Effector CD8-positive, alpha-beta T cell (primary cell): Measurements from ENCODE around the gene NTRK1.

Source experiments
- DNase-seq: peaks from one replicate; lab custom pipeline; 2025; lab: John Stamatoyannopoulos, UW

The NTRK1 gene

DNA sequence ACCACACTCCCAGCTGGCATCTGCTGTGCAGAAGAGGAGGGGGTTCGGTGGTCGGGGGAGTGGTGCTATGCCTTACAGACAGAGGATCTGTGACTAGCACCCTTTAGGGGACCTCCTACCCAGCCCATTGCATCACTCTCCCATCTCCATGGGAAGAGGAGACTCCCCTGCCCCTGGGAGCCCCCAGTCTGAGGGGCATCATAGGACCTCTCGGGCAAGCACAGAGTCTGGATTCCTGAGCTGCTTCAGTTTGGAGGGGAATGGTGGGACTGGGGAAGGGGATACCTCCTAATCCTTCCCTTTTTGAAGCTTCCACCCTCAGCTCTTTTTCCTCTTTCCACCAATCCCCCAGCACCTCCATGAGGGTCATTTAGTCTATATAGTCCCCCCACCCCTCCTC is 3.1 kb upstream of the NTRK1 start:
- DNase-seq: no peak

DNA sequence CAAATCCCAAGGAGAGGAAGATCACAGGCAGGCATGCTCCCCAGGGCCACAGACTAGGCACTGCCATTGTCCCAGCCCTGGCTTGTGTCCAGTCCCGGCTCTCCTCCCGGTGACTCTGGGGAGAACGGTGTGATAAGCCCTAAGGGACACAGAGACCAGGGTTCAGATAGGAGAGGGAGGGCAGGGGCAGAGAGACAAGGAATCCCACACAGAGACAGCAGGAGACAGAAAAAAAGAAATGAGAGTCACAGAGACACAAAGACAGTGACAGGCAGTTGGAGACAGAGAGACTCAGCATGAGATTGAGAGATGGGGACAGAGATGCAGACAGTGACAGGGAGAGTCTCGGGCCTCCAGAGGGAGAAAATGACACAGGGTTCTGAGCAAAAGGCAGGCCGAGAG is 2.1 kb upstream of the NTRK1 start:
- DNase-seq: no peak

- DNase-seq: no peak
These were observed 1.6 kb upstream of the NTRK1 start, which contains the start of gene INSRR for GRCh38 chr1:156858959-156859522. INSRR (minus strand) TSS chr1:156859117; CDS start chr1:156858621, 496 bp downstream.

- DNase-seq: peak; percentile 8
These were observed 1.0 kb upstream of the NTRK1 start for GRCh38 chr1:156859523-156860112.

GRCh38 chr1:156860113-156860627 is 495 bp upstream of the NTRK1 start:
- DNase-seq: peak; percentile 19

- no peak for DNase-seq
These were observed 1.9 kb downstream of the NTRK1 start for GRCh38 chr1:156862584-156862983.

- no peak for DNase-seq
These were observed 2.4 kb downstream of the NTRK1 start for GRCh38 chr1:156862997-156863599.

- no peak for DNase-seq
These were observed 3.0 kb downstream of the NTRK1 start for GRCh38 chr1:156863631-156864030.

GRCh38 chr1:156864796-156865195 is 4.1 kb downstream of the NTRK1 start:
- DNase-seq: no peak

DNA sequence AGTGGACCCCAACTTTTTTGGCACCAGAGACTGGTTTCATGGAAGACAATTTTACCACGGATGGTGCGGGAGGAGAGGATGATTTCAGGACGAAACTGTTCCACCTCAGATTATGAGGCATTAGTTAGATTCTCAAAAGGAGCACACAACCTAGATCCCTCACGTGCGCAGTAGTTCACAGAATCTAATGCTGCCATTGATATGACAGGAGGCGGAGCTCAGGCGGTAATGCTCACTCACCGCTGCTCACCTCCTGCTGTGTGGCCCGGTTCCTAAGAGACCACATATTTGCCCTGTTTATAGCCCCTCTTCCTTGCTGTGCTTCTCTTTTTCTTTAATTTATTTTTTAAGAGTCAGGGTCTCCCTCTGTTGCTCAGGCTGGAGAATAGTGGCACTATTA is 4.6 kb downstream of the NTRK1 start:
- DNase-seq: no peak

- DNase-seq: no peak
These were observed 5.2 kb downstream of the NTRK1 start for GRCh38 chr1:156865865-156866248.

- no peak for DNase-seq
These were observed 5.7 kb downstream of the NTRK1 start for GRCh38 chr1:156866249-156866909.

- DNase-seq: no peak
These were observed 7.7 kb downstream of the NTRK1 start for GRCh38 chr1:156868341-156868740.

GRCh38 chr1:156869455-156869854 is 8.8 kb downstream of the NTRK1 start:
- DNase-seq: no peak

DNA sequence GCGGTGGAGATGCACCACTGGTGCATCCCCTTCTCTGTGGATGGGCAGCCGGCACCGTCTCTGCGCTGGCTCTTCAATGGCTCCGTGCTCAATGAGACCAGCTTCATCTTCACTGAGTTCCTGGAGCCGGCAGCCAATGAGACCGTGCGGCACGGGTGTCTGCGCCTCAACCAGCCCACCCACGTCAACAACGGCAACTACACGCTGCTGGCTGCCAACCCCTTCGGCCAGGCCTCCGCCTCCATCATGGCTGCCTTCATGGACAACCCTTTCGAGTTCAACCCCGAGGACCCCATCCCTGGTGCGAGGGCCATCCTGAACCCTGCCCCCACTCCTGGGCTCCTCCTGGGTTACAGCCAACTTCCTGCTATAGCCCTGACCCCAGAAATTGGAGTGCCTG is 13.0 kb downstream of the NTRK1 start:
- no peak for DNase-seq

- no peak for DNase-seq
These were observed 13.5 kb downstream of the NTRK1 start for GRCh38 chr1:156874142-156874541.

- no peak for DNase-seq
These were observed 14.1 kb downstream of the NTRK1 start for GRCh38 chr1:156874572-156875340.

DNA sequence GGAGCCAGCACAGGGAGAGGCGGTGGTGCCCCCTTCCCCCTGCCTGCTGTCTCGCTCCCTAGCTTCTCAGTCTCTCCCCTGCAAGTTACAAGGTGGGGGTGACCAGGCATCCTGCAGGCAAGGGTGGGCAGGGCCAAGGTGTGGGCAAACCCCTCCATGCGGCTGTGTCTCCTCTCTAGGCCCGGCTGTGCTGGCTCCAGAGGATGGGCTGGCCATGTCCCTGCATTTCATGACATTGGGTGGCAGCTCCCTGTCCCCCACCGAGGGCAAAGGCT is 14.6 kb downstream of the NTRK1 start:
- DNase-seq: no peak

DNA sequence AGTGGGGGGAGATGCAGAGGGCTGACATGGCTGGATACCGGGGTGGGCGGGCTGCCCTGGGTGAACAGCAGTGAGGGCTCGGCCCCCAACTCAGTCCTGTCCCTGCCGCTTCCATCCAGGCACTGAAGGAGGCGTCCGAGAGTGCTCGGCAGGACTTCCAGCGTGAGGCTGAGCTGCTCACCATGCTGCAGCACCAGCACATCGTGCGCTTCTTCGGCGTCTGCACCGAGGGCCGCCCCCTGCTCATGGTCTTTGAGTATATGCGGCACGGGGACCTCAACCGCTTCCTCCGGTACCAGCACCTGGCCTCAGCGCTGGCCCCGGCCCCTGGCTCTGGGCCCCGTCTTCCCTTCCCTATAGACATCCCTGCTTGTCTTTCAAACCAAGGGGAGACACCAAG is 15.6 kb downstream of the NTRK1 start:
- DNase-seq: no peak

GRCh38 chr1:156877433-156878170 is 16.9 kb downstream of the NTRK1 start:
- DNase-seq: no peak

DNA sequence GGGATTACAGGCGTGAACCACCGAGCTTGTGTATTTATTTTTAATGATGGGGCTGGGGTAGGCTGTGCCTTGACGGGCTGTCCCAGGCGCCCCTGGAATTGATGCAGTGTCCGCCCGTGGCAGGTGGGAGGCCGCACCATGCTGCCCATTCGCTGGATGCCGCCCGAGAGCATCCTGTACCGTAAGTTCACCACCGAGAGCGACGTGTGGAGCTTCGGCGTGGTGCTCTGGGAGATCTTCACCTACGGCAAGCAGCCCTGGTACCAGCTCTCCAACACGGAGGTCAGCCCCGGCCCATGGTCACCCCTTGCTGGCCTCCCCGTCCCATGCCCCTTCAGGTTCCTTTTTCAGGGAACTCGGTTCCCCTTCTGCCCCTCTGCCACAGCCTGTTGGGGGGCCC is 19.2 kb downstream of the NTRK1 start:
- DNase-seq: no peak

DNA sequence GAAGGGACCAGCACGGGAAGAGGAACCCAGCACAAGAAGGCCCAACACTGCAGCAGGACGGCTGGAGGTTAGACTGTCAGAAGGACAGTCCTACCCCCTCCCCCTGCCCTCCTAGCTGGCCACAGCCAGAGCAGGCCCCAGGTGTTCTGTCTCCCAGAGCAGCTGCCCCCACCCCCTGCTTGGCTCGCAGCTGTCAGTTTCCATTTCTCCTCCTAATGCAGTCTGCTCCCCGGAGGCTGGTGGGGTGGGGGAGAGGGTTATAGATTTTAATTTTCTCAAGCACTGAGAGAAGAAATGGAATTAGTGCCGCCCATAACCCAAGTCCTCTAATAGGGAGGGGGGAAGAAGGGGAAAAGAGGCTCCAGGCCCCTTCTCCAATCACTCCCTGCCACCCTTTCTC is 19.8 kb downstream of the NTRK1 start:
- no peak for DNase-seq
